Measurements from ENCODE around the gene ZNF561. TPM values are rescaled to one million over a fixed set of nuclear protein-coding genes. Genes with fewer than 3 reads are reported as not detected.

Gene ZNF561
- total and polyA plus RNA-seq, 9 of the 15 experiments (the other 6 are each of a cell fraction or from before 2014, with no cell fraction given), result 13.9 to 34.9 (median 23.6) TPM

GRCh38 chr19:9584073-9584833 is 36.8 kb downstream of the ZNF561 start, which contains the start of gene ZNF121 (continued):
- no peak for TF ChIP-seq NR2C2 (CRISPR knock-in tag; IDR thresholded peaks at IDR 0.05)
- 0 out of 2 replicates have a peak, but pooled peaks have one; percentile 9 for TF ChIP-seq NR2C2 (tag; IDR thresholded peaks at IDR 0.05)
- no peak for TF ChIP-seq STAG1 (CRISPR knock-in tag; IDR thresholded peaks at IDR 0.05; ENCODE audit: borderline replicate concordance)
- TF ChIP-seq NRF1 (conservative IDR thresholded peaks at IDR 0.05 in 1 of 2, IDR thresholded peaks at IDR 0.05 in 1 of 2), result peak in 1 of 2 experiments; percentile 38
- TF ChIP-seq ILF3 (IDR thresholded peaks at IDR 0.05; ENCODE audit: borderline replicate concordance), result no peak
- peak; percentile 35 for TF ChIP-seq PCBP1 (IDR thresholded peaks at IDR 0.05; ENCODE audit: low read depth, low read length, poor library complexity, severe bottlenecking)
- no peak for TF ChIP-seq HMBOX1 (IDR thresholded peaks at IDR 0.05)
- TF ChIP-seq NFIC (IDR thresholded peaks at IDR 0.05), result peak; percentile 14; the same call in 1 of the 2 replicates
- no peak for TF ChIP-seq ID3 (CRISPR knock-in tag; IDR thresholded peaks at IDR 0.05)
- peak; percentile 15; the same call in 1 of the 2 replicates for TF ChIP-seq ID3 (tag; IDR thresholded peaks at IDR 0.05)
- TF ChIP-seq HNRNPUL1 (IDR thresholded peaks at IDR 0.05; ENCODE audit: low read length), result no peak
- TF ChIP-seq OTX1 (CRISPR knock-in tag; IDR thresholded peaks at IDR 0.05), result peak; percentile 74; the same call in 1 of the 2 replicates
- TF ChIP-seq HCFC1 (IDR thresholded peaks at IDR 0.05; ENCODE audit: low read depth, low read length), result peak; percentile 56
- TF ChIP-seq ZNF79 (CRISPR knock-in tag; IDR thresholded peaks at IDR 0.05; ENCODE audit: low read depth), result no peak
- TF ChIP-seq TAF9B (IDR thresholded peaks at IDR 0.05; ENCODE audit: partially characterized antibody), result peak; percentile 87
- TF ChIP-seq CEBPG (CRISPR knock-in tag; IDR thresholded peaks at IDR 0.05), result peak; percentile 44; the same call in 1 of the 2 replicates
- TF ChIP-seq CEBPG (tag; conservative IDR thresholded peaks at IDR 0.05 in 1 of 2, IDR thresholded peaks at IDR 0.05 in 1 of 2), result no peak
- TF ChIP-seq ARID3A (IDR thresholded peaks at IDR 0.05; ENCODE audit: borderline replicate concordance, low read depth, low read length), result no peak
- TF ChIP-seq FOXP4 (CRISPR knock-in tag; IDR thresholded peaks at IDR 0.05; ENCODE audit: borderline replicate concordance), result 0 out of 2 replicates have a peak, but pooled peaks have one; percentile 42
- no peak for TF ChIP-seq MEF2D (tag; conservative IDR thresholded peaks at IDR 0.05; ENCODE audit: low read depth)
- peak; percentile 43; the same call in 1 of the 2 replicates for TF ChIP-seq SIN3B (IDR thresholded peaks at IDR 0.05; ENCODE audit: low read depth)
- TF ChIP-seq SMAD4 (CRISPR knock-in tag; conservative IDR thresholded peaks at IDR 0.05), result peak; percentile 25; the same call in 1 of the 2 replicates

Data from K562 (cell line).